Endothelial cell of umbilical vein (primary cell): ENCODE data around the gene HSD17B14. TPM values are rescaled to one million over a fixed set of nuclear protein-coding genes. Genes with fewer than 3 reads are reported as not detected.

Source experiments
- BruUV-seq: library from RNA; stranded (reverse); fragments of 400-500 nt; replicated peaks from 2 replicates; lab custom pipeline; 2021; lab: Mats Ljungman, UMichigan
- CTCF ChIA-PET: fragments of 300-600, 350-600 bp; sonication (Branson Sonifier 250); formaldehyde crosslinking; loops from one replicate; lab custom pipeline; 2021; ENCODE audit warnings: antibody characterized with exemption, inconsistent platforms; lab: Charles Lee
- POLR2A ChIA-PET: fragments of 300-600, 350-600 bp; sonication (Branson Sonifier 250); formaldehyde crosslinking; loops from one replicate; lab custom pipeline; 2021; ENCODE audit warnings: antibody characterized with exemption, inconsistent platforms; lab: Charles Lee
- DNase-seq: peaks from one replicate; pipeline ENCODE4 v3.0.0-alpha.2; 2011; ENCODE audit warnings: low read depth, low spot score
- FAIRE-seq: peaks from 2 replicates; lab custom pipeline; 2011; peaks lifted over from hg19 to GRCh38; lab: Jason Lieb, UNC
- H2AFZ ChIP-seq: 2 replicates; pipeline ENCODE4 v1.6.0; 2012; ENCODE audit warnings: low read depth, low read length, control low read depth, inconsistent platforms
- H3K27ac ChIP-seq: 2 replicates; pipeline ENCODE4 v1.5.1; 2011; ENCODE audit warnings: low read depth, mild to moderate bottlenecking, control low read depth, low read length, moderate library complexity; ENCODE audit not compliant: insufficient read depth
- H3K27me3 ChIP-seq, 2 experiments: 2 replicates each; pipeline versions ENCODE4 v1.6.0 to v1.6.1; 2011; ENCODE audit warnings: low read length in 2 of 2, mixed read lengths in 1 of 2; ENCODE audit not compliant: control insufficient read depth in 2 of 2, insufficient read depth in 2 of 2
- H3K36me3 ChIP-seq, 2 experiments: 2 replicates in 1 of 2; 3 replicates in 1 of 2; pipeline ENCODE4 v1.5.1; 2011; ENCODE audit warnings: low read length in 2 of 2, mild to moderate bottlenecking in 1 of 2, moderate library complexity in 1 of 2; ENCODE audit not compliant: control insufficient read depth in 2 of 2, insufficient read depth in 2 of 2; ENCODE audit errors: extremely low read depth in 1 of 2
- H3K4me1 ChIP-seq: 3 replicates; pipeline ENCODE4 v1.5.1; 2011; ENCODE audit warnings: mild to moderate bottlenecking, low read length; ENCODE audit not compliant: control insufficient read depth, insufficient read depth; ENCODE audit errors: extremely low read depth
- H3K4me2 ChIP-seq: 2 replicates; pipeline ENCODE4 v1.6.1; 2011; ENCODE audit warnings: low read length, control low read depth, mixed read lengths; ENCODE audit not compliant: insufficient read depth
- H3K4me3 ChIP-seq, 3 experiments: fragments of 200-600 bp in 1 of 3; sonication (generic), shearing (Covaris generic) in 1 of 3; replicated peaks in 1 of 3; 2 replicates each; pipeline ENCODE4 v1.5.1; 2011 to 2016; ENCODE audit warnings: control low read depth in 3 of 3, low read length in 3 of 3, mild to moderate bottlenecking in 2 of 3, inconsistent platforms in 1 of 3, low read depth in 1 of 3, moderate library complexity in 1 of 3; ENCODE audit not compliant: insufficient read depth in 1 of 3
- H3K79me2 ChIP-seq: 2 replicates; pipeline ENCODE4 v1.6.0; 2012; ENCODE audit warnings: low read length, inconsistent platforms; ENCODE audit not compliant: control insufficient read depth, insufficient read depth
- H3K9ac ChIP-seq: replicated peaks from 2 replicates; pipeline ENCODE3; 2011; ENCODE audit warnings: low read length, control low read depth; ENCODE audit not compliant: insufficient read depth; ENCODE audit errors: extremely low read depth
- H3K9me1 ChIP-seq: replicated peaks from 3 replicates; pipeline ENCODE4 v1.6.0; 2011; ENCODE audit warnings: mild to moderate bottlenecking, low read length; ENCODE audit not compliant: control insufficient read depth, insufficient read depth; ENCODE audit errors: extremely low read depth
- H3K9me3 ChIP-seq: replicated peaks from 2 replicates; pipeline ENCODE4 v1.5.1; 2012; ENCODE audit warnings: low read length, inconsistent platforms; ENCODE audit not compliant: control insufficient read depth, insufficient read depth
- H4K20me1 ChIP-seq: replicated peaks from 2 replicates; pipeline ENCODE3; 2011; ENCODE audit warnings: mild to moderate bottlenecking, low read length; ENCODE audit not compliant: control insufficient read depth, insufficient read depth; ENCODE audit errors: extremely low read depth
- EZH2 ChIP-seq: IDR thresholded peaks from 2 replicates; pipeline ENCODE4 v1.6.1; 2012; ENCODE audit warnings: borderline replicate concordance, low read depth, mild to moderate bottlenecking, moderate library complexity, low read length, inconsistent platforms; ENCODE audit not compliant: severe bottlenecking
- FOS ChIP-seq: IDR thresholded peaks from 2 replicates; pipeline ENCODE4 v1.6.1; 2011; ENCODE audit warnings: mild to moderate bottlenecking, low read length, moderate library complexity, borderline replicate concordance; ENCODE audit not compliant: insufficient read depth
- GATA2 ChIP-seq: IDR thresholded peaks from 2 replicates; pipeline ENCODE4 v1.7.0; 2011; ENCODE audit warnings: low read depth, mild to moderate bottlenecking, moderate library complexity, mixed read lengths, low read length; ENCODE audit not compliant: insufficient read length, insufficient read depth
- JUN ChIP-seq: IDR thresholded peaks from 2 replicates; pipeline ENCODE4 v1.6.1; 2011; ENCODE audit warnings: borderline replicate concordance, low read depth; ENCODE audit not compliant: insufficient read length, insufficient read depth
- MYC ChIP-seq: IDR thresholded peaks from one replicate; pipeline ENCODE4 v1.6.1; 2011; ENCODE audit warnings: mild to moderate bottlenecking, low read depth, low read length
- POLR2A ChIP-seq: IDR thresholded peaks from 2 replicates; pipeline ENCODE4 v1.6.1; 2012; ENCODE audit warnings: low read depth, mild to moderate bottlenecking, control low read depth, low read length
- POLR2AphosphoS5 ChIP-seq: IDR thresholded peaks from 2 replicates; pipeline ENCODE4 v1.6.1; 2012; ENCODE audit warnings: low read depth, mild to moderate bottlenecking, control low read depth, low read length, moderate library complexity; ENCODE audit not compliant: insufficient read depth
- dilution Hi-C: fragments of 300-500 bp; cut with MboI; formaldehyde crosslinking; loops from one replicate; pipeline ENCODE4 v1.15.0; 2019; ENCODE audit warnings: low sequenced_read_pairs; ENCODE audit not compliant: extremely low pct_ligation_motif_present
- intact Hi-C: fragments of 100-400 bp; cut with micrococcal nuclease; formaldehyde crosslinking; loops from one replicate; pipeline ENCODE4 v1.10.0; 2022
- polyA plus RNA-seq, 4 experiments: library from polyadenylated mRNA; depleted of rRNA in 3 of 4; stranded (reverse) in 3 of 4; unstranded in 1 of 4; fragments of >200 nt; gene quantifications; 2 replicates each; pipeline versions ENCODE4 v1.2.1 to v1.2.3, GENCODE V29; 2011 to 2012; ENCODE audit warnings: missing spikeins in 1 of 4
- total RNA-seq: library from RNA; stranded (reverse); gene quantifications from 2 replicates; pipeline ENCODE4 v1.2.3, GENCODE V29; 2021
- TF ChIP-seq, protein P1 (sequence below), 2 donors: IDR thresholded peaks; 1 replicate in 1 of 2; 2 replicates in 1 of 2; pipeline ENCODE4 v1.5.1; 2011; ENCODE audit warnings: low read length in 2 of 2, mild to moderate bottlenecking in 2 of 2, moderate library complexity in 2 of 2, control low read depth in 1 of 2, inconsistent platforms in 1 of 2, low read depth in 1 of 2; ENCODE audit not compliant: insufficient read depth in 1 of 2; ENCODE audit errors: extremely low read depth in 1 of 2
- TF ChIP-seq, protein P2 (sequence below): IDR thresholded peaks from 2 replicates; pipeline ENCODE4 v1.6.1; 2011; ENCODE audit not compliant: insufficient read depth, insufficient read length

The HSD17B14 gene
- total and polyA plus RNA-seq, 2 donors (not counting 3 experiments of a cell fraction or from before 2014, with no cell fraction given) = 20.9 to 46.3 TPM

GRCh38 chr19:48815870-48816501 is 20.3 kb downstream of the HSD17B14 start:
- H3K27me3 ChIP-seq = no peaks in the 10 kb centered on the region
- no peaks in the 10 kb centered on the region for H3K9me3 ChIP-seq
- DNase-seq (no peak), FAIRE-seq (no peak)
- no peaks in the 10 kb centered on the region for H3K79me2 ChIP-seq
- ChIA-PET CTCF (interaction anchor here (1.0 to 1.2 kb wide), 3 partner anchors 20 to 178 kb away, joined by 3 to 6 read pairs (median 3); partner anchors contain the start of gene RUVBL2), POLR2A (no interaction called here)
- no peaks in the 10 kb centered on the region for H3K9me1 ChIP-seq
- intact Hi-C loops (no loop called here), dilution Hi-C loops (no loop called here)
- H4K20me1 ChIP-seq = no peaks in the 10 kb centered on the region
- H2AFZ ChIP-seq = no peak overlapping the region
- H3K27ac ChIP-seq = no peak overlapping the region
- H3K4me3 ChIP-seq = no peak overlapping the region
- H3K4me1 ChIP-seq = peaks cover 7% of the 10 kb centered on the region
- no peak overlapping the region for H3K4me2 ChIP-seq
- TF ChIP-seq EZH2 = no peak
- TF ChIP-seq, protein P1, sequence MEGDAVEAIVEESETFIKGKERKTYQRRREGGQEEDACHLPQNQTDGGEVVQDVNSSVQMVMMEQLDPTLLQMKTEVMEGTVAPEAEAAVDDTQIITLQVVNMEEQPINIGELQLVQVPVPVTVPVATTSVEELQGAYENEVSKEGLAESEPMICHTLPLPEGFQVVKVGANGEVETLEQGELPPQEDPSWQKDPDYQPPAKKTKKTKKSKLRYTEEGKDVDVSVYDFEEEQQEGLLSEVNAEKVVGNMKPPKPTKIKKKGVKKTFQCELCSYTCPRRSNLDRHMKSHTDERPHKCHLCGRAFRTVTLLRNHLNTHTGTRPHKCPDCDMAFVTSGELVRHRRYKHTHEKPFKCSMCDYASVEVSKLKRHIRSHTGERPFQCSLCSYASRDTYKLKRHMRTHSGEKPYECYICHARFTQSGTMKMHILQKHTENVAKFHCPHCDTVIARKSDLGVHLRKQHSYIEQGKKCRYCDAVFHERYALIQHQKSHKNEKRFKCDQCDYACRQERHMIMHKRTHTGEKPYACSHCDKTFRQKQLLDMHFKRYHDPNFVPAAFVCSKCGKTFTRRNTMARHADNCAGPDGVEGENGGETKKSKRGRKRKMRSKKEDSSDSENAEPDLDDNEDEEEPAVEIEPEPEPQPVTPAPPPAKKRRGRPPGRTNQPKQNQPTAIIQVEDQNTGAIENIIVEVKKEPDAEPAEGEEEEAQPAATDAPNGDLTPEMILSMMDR (IDR thresholded peaks at IDR 0.05; ENCODE audit: extremely low read depth in 1 of 2, insufficient read depth in 1 of 2, low read depth in 1 of 2, low read length in 2 of 2) = no peak
- TF ChIP-seq GATA2 = no peak
- no peak for TF ChIP-seq POLR2AphosphoS5
- no peak for TF ChIP-seq POLR2A
- TF ChIP-seq JUN = no peak
- TF ChIP-seq, protein P2, sequence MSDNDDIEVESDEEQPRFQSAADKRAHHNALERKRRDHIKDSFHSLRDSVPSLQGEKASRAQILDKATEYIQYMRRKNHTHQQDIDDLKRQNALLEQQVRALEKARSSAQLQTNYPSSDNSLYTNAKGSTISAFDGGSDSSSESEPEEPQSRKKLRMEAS = no peak
- no peak for TF ChIP-seq MYC
- TF ChIP-seq FOS = no peak
- H3K9ac ChIP-seq = no peak overlapping the region
- BruUV-seq = no TSS peak
- no peaks in the 10 kb centered on the region for H3K36me3 ChIP-seq
